ENCODE measurements around the gene SGIP1. TPM values are rescaled to one million over a fixed set of nuclear protein-coding genes. Genes with fewer than 3 reads are reported as not detected.

Gene SGIP1
- total RNA-seq, 1 experiment from 2014 or later, result 1.6 TPM

DNA sequence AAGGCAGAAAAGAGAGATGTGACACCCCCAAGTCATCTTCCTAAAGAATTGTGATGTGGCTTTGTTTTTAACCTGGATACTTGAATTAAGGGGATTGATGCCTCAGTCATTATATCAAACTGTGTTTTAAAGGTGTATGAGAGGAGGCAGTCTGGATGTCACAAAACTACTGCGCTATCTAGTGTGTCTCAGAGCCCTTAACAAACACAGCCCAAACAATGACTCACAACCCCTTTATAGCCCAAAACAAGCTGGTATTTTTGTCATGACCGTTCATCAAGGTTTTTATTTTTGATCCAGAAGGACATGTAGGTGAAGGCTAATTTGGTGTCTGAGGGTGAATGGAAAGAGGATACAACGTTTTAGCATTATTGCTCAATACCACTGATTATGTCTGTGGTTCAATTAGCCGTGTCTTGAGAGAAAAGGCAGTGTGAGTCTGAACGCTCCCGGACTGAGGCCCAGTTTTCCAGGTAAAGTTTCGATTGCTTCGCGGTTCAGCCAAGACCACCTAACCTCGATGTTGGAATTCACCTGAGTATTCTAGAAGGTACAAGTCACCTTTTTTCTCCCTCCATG is 71.6 kb downstream of the SGIP1 start:
- CTCF ChIA-PET, result no interaction called here
- no TSS peak for BruUV-seq (replicated peaks)
- intact Hi-C loops (cut with micrococcal nuclease; ENCODE audit: unreplicated experiment), result no loop called here

DNA sequence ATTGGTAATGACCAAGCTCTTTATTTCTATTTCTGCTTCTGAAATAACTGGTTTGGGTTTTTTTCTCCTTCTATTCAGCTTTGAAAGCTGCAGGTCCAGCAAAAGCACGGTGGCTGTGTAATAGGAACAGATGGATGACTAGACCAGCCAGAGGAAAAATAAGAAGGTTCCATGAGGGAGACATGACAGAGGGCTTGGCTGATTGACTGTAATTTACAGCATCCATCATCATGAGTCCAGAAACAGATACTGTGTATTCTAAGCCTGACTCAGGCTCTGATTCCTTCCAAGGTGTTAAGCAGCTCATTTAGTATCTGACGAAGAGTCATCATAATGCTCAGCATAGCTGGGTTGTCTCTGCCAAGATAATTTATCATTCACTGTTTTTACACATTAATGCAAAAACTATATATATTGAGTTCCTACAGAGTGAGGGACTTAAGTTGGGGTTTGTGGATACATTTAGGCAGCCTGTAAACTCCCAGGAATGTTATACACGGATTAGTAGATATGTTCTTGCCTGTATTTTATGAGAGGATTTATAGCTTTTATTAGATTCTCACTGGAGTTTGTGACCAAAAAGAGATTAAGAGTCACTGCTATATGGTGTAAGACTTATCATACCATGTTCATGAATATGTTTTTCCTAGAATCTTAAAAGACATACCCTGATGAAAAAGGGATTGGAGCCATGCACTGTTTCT is 72.6 kb downstream of the SGIP1 start:
- ChIA-PET CTCF (no interaction called here), POLR2A (ENCODE audit: low non-redundant PET) (no interaction called here)
- intact Hi-C loops (cut with micrococcal nuclease; ENCODE audit: unreplicated experiment), result no loop called here
- TF ChIP-seq EZH2 (IDR thresholded peaks at IDR 0.05; ENCODE audit: borderline replicate concordance, low read depth, low read length, poor library complexity, severe bottlenecking), result no peak
- TF ChIP-seq, protein P1, sequence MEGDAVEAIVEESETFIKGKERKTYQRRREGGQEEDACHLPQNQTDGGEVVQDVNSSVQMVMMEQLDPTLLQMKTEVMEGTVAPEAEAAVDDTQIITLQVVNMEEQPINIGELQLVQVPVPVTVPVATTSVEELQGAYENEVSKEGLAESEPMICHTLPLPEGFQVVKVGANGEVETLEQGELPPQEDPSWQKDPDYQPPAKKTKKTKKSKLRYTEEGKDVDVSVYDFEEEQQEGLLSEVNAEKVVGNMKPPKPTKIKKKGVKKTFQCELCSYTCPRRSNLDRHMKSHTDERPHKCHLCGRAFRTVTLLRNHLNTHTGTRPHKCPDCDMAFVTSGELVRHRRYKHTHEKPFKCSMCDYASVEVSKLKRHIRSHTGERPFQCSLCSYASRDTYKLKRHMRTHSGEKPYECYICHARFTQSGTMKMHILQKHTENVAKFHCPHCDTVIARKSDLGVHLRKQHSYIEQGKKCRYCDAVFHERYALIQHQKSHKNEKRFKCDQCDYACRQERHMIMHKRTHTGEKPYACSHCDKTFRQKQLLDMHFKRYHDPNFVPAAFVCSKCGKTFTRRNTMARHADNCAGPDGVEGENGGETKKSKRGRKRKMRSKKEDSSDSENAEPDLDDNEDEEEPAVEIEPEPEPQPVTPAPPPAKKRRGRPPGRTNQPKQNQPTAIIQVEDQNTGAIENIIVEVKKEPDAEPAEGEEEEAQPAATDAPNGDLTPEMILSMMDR (conservative IDR thresholded peaks at IDR 0.05; ENCODE audit: low read depth, low read length), result no peak
- no peak for DNase-seq (ENCODE audit: low spot score)
- no peak overlapping the region for H3K27ac ChIP-seq (ENCODE audit: low read depth, low read length, poor library complexity, severe bottlenecking)
- BruUV-seq (replicated peaks), result no TSS peak
- no peak overlapping the region for H3K4me3 ChIP-seq (ENCODE audit: low read depth, low read length, poor library complexity, severe bottlenecking)
- no peaks in the 10 kb centered on the region for H3K36me3 ChIP-seq (ENCODE audit: insufficient read depth, low read length, poor library complexity, severe bottlenecking)
- no peaks in the 10 kb centered on the region for H3K27me3 ChIP-seq (replicated peaks; ENCODE audit: insufficient read depth, low read depth, low read length, poor library complexity)
- H3K4me1 ChIP-seq (ENCODE audit: insufficient read depth, low read length, poor library complexity, severe bottlenecking), result no peaks in the 10 kb centered on the region
- no peaks in the 10 kb centered on the region for H3K9me3 ChIP-seq (ENCODE audit: low read depth, low read length, poor library complexity, severe bottlenecking)

More for the DNA sequence above, 71.6 kb downstream of the SGIP1 start:
- H3K36me3 ChIP-seq (ENCODE audit: insufficient read depth, low read length, poor library complexity, severe bottlenecking), result no peaks in the 10 kb centered on the region
- TF ChIP-seq EZH2 (IDR thresholded peaks at IDR 0.05; ENCODE audit: borderline replicate concordance, low read depth, low read length, poor library complexity, severe bottlenecking), result no peak
- TF ChIP-seq, protein P1 (conservative IDR thresholded peaks at IDR 0.05; ENCODE audit: low read depth, low read length), result no peak
- H3K4me3 ChIP-seq (ENCODE audit: low read depth, low read length, poor library complexity, severe bottlenecking), result no peak overlapping the region
- no peaks in the 10 kb centered on the region for H3K4me1 ChIP-seq (ENCODE audit: insufficient read depth, low read length, poor library complexity, severe bottlenecking)
- H3K27me3 ChIP-seq (replicated peaks; ENCODE audit: insufficient read depth, low read depth, low read length, poor library complexity), result no peaks in the 10 kb centered on the region
- no peak for DNase-seq (ENCODE audit: low spot score)
- H3K27ac ChIP-seq (ENCODE audit: low read depth, low read length, poor library complexity, severe bottlenecking), result no peak overlapping the region
- POLR2A ChIA-PET (ENCODE audit: low non-redundant PET), result no interaction called here
- H3K9me3 ChIP-seq (ENCODE audit: low read depth, low read length, poor library complexity, severe bottlenecking), result no peaks in the 10 kb centered on the region

DNA sequence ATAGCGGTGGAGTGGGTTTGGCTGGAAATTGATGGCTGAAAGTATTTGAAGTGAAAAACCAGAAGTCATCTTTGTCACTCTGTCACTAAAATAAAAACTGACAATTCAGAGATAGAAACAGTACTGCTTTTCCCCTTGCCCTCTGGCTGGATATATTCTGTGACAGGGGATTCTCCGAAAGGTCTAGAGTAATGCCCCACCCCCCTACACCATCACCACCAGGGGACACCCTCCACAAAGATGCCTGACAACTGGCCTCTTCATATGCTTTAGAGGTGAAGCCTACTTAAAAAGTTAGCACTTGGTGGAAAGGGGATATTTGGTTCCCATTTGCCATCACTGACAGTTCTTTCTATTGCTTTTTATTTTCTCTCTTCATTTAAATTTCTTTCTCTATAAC is 73.5 kb downstream of the SGIP1 start:
- TF ChIP-seq, protein P1 (conservative IDR thresholded peaks at IDR 0.05; ENCODE audit: low read depth, low read length), result 0 out of 2 replicates have a peak, but pooled peaks have one; percentile 25
- no peak for TF ChIP-seq EZH2 (IDR thresholded peaks at IDR 0.05; ENCODE audit: borderline replicate concordance, low read depth, low read length, poor library complexity, severe bottlenecking)
- ChIA-PET POLR2A (ENCODE audit: low non-redundant PET) (no interaction called here), CTCF (no interaction called here)
- peak; percentile 12 for DNase-seq (ENCODE audit: low spot score)
- Histone ChIP-seq H3K36me3 (ENCODE audit: insufficient read depth, low read length, poor library complexity, severe bottlenecking) (no peaks in the 10 kb centered on the region), H3K4me1 (ENCODE audit: insufficient read depth, low read length, poor library complexity, severe bottlenecking) (no peaks in the 10 kb centered on the region), H3K9me3 (ENCODE audit: low read depth, low read length, poor library complexity, severe bottlenecking) (no peaks in the 10 kb centered on the region), H3K4me3 (ENCODE audit: low read depth, low read length, poor library complexity, severe bottlenecking) (no peak overlapping the region), H3K27me3 (replicated peaks; ENCODE audit: insufficient read depth, low read depth, low read length, poor library complexity) (no peaks in the 10 kb centered on the region), H3K27ac (ENCODE audit: low read depth, low read length, poor library complexity, severe bottlenecking) (no peak overlapping the region)
- BruUV-seq (replicated peaks), result no TSS peak
- intact Hi-C loops (cut with micrococcal nuclease; ENCODE audit: unreplicated experiment), result no loop called here
